Thyroid gland (tissue), 4 donors: Measurements from ENCODE around the gene FCGR3A.
"Not testable (repeated sequence)": the region's sequence is repeated elsewhere in the genome, so short reads cannot be mapped to it uniquely, and the experiment has no call there.

Experiments used
- POLR2A ChIP-seq, 2 donors: fragments of 450-650 bp; IDR thresholded peaks; one replicate each; pipeline ENCODE4 v1.6.1; 2017; ENCODE audit warnings: antibody characterized with exemption in 2 of 2, mild to moderate bottlenecking in 2 of 2, moderate library complexity in 1 of 2
- TF ChIP-seq, protein P1 (sequence below), 6 experiments: fragments of 200-600 bp in 3 of 6; fragments of 450-650 bp in 3 of 6; sonication (generic) in 3 of 6; IDR thresholded peaks; one replicate each; pipeline ENCODE4 v1.5.1; 2016 to 2019; ENCODE audit warnings: antibody characterized with exemption in 6 of 6, mild to moderate bottlenecking in 2 of 6, inconsistent platforms in 1 of 6, moderate library complexity in 1 of 6

- TF ChIP-seq, protein P1, sequence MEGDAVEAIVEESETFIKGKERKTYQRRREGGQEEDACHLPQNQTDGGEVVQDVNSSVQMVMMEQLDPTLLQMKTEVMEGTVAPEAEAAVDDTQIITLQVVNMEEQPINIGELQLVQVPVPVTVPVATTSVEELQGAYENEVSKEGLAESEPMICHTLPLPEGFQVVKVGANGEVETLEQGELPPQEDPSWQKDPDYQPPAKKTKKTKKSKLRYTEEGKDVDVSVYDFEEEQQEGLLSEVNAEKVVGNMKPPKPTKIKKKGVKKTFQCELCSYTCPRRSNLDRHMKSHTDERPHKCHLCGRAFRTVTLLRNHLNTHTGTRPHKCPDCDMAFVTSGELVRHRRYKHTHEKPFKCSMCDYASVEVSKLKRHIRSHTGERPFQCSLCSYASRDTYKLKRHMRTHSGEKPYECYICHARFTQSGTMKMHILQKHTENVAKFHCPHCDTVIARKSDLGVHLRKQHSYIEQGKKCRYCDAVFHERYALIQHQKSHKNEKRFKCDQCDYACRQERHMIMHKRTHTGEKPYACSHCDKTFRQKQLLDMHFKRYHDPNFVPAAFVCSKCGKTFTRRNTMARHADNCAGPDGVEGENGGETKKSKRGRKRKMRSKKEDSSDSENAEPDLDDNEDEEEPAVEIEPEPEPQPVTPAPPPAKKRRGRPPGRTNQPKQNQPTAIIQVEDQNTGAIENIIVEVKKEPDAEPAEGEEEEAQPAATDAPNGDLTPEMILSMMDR (IDR thresholded peaks at IDR 0.05) = not testable (repeated sequence)
- not testable (repeated sequence) for TF ChIP-seq POLR2A (IDR thresholded peaks at IDR 0.05)
Observed at GRCh38 chr1:161597077-161597476, 47.5 kb upstream of the FCGR3A start.
